Heart right ventricle (tissue), 16 donors: ENCODE results near the gene ACP7. TPM values are rescaled to one million over a fixed set of nuclear protein-coding genes. Genes with fewer than 3 reads are reported as not detected.
A peak's percentile ranks its signal among the peaks of the same experiment; 100 is the strongest.
"Not testable (repeated sequence)": the region's sequence is repeated elsewhere in the genome, so short reads cannot be mapped to it uniquely, and the experiment has no call there.

Experiments used
- ATAC-seq, 8 donors: fragments of 200-7000 bp; cut with Tn5 transposase; one replicate each; pipeline ENCODE4 v1.9.1; 2020; ENCODE audit warnings: mild to moderate bottlenecking in 8 of 8, moderate library complexity in 8 of 8, moderate number of reproducible peaks in 1 of 8
- DNase-seq, 2 donors: peaks; one replicate each; pipeline ENCODE4 v3.0.0-alpha.2; 2020
- H3K27ac ChIP-seq, 10 donors: fragments of 200-600 bp; sonication (generic) in 2 of 10; one replicate each; pipeline versions ENCODE4 v1.5.0 to v1.8.0; 2020 to 2022; ENCODE audit warnings: mild to moderate bottlenecking in 3 of 10
- H3K27me3 ChIP-seq, 7 donors: fragments of 200-600 bp; one replicate each; pipeline ENCODE4 v1.8.0; 2021 to 2022; ENCODE audit warnings: mild to moderate bottlenecking in 2 of 7
- H3K36me3 ChIP-seq, 9 donors: fragments of 200-600 bp; sonication (generic) in 1 of 9; one replicate each; pipeline versions ENCODE4 v1.5.0 to v1.8.0; 2020 to 2022; ENCODE audit warnings: mild to moderate bottlenecking in 2 of 9
- H3K4me1 ChIP-seq, 9 donors: fragments of 200-600 bp; sonication (generic) in 1 of 9; one replicate each; pipeline versions ENCODE4 v1.5.0 to v1.8.0; 2020 to 2022; ENCODE audit warnings: mild to moderate bottlenecking in 4 of 9
- H3K4me3 ChIP-seq, 10 donors: fragments of 200-600 bp; sonication (generic) in 2 of 10; one replicate each; pipeline versions ENCODE4 v1.5.0 to v1.8.0; 2020 to 2022; ENCODE audit warnings: mild to moderate bottlenecking in 7 of 10, moderate library complexity in 2 of 10
- H3K9me3 ChIP-seq, 11 donors: fragments of 200-600 bp in 10 of 11; sonication (generic) in 2 of 11; one replicate each; pipeline versions ENCODE4 v1.5.0 to v1.8.0; 2013 to 2022; ENCODE audit warnings: mild to moderate bottlenecking in 2 of 11, control low read depth in 1 of 11, moderate library complexity in 1 of 11
- WGBS, 2 donors: extraction: QIAGEN DNeasy Blood & Tissue Kit; methylation state at CpG; one replicate each; pipeline ENCODE4 v1.1.7; 2013; ENCODE audit warnings: inconsistent platforms in 1 of 2; 5-methylcytosine and 5-hydroxymethylcytosine counted together
- intact Hi-C, 10 donors: fragments of 100-400 bp; cut with DNase I; formaldehyde crosslinking; loops; one replicate each; pipeline versions ENCODE4 v1.11.1 to v1.14.2; 2022
- polyA plus RNA-seq, 2 donors: library from polyadenylated mRNA; stranded (reverse); fragments of 200-250 nt; gene quantifications; one replicate each; pipeline ENCODE4 v1.2.3, GENCODE V29; 2013
- total RNA-seq, 10 donors: library from RNA; stranded (reverse); fragmentation: NEBNext Ultra II Directional in 3 of 10; extraction: Animal tissue kit (Norgen Biotek cat#: 25700) in 3 of 10; gene quantifications; one replicate each; pipeline versions ENCODE4 v1.2.1 to v1.2.4, GENCODE V29; 2021 to 2023
- TF ChIP-seq, protein P1 (sequence below), 9 donors: fragments of 200-600 bp; sonication (generic) in 2 of 9; IDR thresholded peaks; one replicate each; pipeline versions ENCODE4 v1.5.0 to v1.8.0; 2021 to 2022; ENCODE audit warnings: antibody characterized with exemption in 9 of 9, mild to moderate bottlenecking in 5 of 9, moderate library complexity in 1 of 9
- donor health status: Arrhythmogenic right ventricular cardiomyopathy.
- donor health status: ischemic (EF 13 %, LVEDD 7.1; RV severe dilation, severe dysfunction).
- donor health status: healthy with polysubstance abuse.
- donor health status: DM: no; HTN: yes; CAD: no.
- donor health status: DM: no; HTN: no; CAD: no.
- donor health status: ischemic (EF 25% LVEDD 6.9; RV normal size, moderate dysfunction).
- donor health status: ischemic (EF 25% LVEDD 5.7; RV mildly dilated, moderate dysfunction).
- donor health status: healthy.
- donor health status: DM: yes; HTN: yes; CAD: no.
- donor health status: Ischemic cardiomyopathy.
- donor health status: ischemic (EF 35%, LVEDD 5.7; RV mildly dilated, moderate dysfunction).
- donor health status: nonischemic (EF 11% LVEDD 7.7; RV severe dilation, severe dysfunction).
- donor health status: DM: yes; HTN: yes; CAD: no.
- donor health status: PGD.
- donor health status: ischemic (EF 29% LVEDD 5.4; RV normal size, mild dysfunction).
- donor health status: nonischemic (EF 23%, LVEDD 6.1; RV moderate dilation, normal function).

Gene ACP7
- total and polyA plus RNA-seq, 12 donors, result not detected

DNA sequence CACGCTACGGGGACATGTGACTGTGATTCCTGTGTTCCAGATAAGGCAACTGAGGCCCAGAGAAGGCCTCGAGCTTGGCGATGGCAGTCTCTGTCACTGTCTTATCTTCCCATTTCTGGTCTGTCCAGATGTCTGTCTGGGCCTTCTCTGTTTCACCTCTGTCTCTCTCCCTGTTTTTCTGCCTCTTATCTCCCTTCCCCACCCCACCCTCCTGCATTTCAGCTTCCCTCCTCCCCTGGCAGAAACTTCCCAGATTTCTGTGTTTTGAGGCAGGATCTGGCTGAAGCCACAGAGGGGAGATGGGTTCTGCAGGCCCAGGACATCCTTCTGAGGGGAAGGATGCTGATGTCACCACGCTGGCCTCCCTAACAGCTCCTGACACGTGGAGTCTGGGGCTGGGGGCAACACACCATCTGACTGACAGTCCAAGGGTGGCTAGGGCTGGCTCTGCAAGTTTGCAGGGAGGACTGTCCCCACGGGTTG is 55.8 kb downstream of the ACP7 start:
- no peak for DNase-seq
- Histone ChIP-seq H3K9me3 (no peaks in the 10 kb centered on the region), H3K27ac (peak overlapping the region in 2 of 10 donors; percentile 1 to 35), H3K36me3 (no peaks in the 10 kb centered on the region), H3K4me3 (no peak overlapping the region), H3K27me3 (no peaks in the 10 kb centered on the region), H3K4me1 (peaks cover 13 to 44% (median 34%) of the 10 kb centered on the region in 9 donors)
- WGBS, 2 donors, result 23 to 33% methylated on average over 7 of the region's 7 CpGs
- TF ChIP-seq, protein P1, sequence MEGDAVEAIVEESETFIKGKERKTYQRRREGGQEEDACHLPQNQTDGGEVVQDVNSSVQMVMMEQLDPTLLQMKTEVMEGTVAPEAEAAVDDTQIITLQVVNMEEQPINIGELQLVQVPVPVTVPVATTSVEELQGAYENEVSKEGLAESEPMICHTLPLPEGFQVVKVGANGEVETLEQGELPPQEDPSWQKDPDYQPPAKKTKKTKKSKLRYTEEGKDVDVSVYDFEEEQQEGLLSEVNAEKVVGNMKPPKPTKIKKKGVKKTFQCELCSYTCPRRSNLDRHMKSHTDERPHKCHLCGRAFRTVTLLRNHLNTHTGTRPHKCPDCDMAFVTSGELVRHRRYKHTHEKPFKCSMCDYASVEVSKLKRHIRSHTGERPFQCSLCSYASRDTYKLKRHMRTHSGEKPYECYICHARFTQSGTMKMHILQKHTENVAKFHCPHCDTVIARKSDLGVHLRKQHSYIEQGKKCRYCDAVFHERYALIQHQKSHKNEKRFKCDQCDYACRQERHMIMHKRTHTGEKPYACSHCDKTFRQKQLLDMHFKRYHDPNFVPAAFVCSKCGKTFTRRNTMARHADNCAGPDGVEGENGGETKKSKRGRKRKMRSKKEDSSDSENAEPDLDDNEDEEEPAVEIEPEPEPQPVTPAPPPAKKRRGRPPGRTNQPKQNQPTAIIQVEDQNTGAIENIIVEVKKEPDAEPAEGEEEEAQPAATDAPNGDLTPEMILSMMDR (IDR thresholded peaks at IDR 0.05), result no peak
- ATAC-seq, result no peak
- intact Hi-C loops, result no loop called here

DNA sequence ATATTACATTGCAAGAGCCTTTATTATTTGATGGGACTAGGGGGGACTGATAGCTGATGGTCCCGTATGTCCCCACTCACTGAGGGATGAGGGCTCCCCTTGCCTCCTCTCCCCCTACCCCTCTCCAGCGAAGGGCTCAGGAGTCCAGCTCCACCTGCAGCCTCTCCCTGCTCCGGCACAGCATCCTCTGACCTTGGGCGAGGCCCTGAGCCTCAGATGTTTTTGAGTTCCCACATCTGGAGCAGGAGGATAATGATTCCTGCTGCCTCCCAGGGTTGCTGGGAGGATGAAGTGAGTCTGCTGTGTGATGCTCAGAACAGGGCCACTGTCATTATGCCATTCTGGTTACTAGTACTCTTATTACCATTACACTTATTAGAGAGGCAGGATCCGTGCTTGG is 56.4 kb downstream of the ACP7 start:
- ATAC-seq (no peak), DNase-seq (no peak)
- Histone ChIP-seq H3K4me3 (no peak overlapping the region), H3K27me3 (no peaks in the 10 kb centered on the region), H3K27ac (no peak overlapping the region), H3K4me1 (peaks cover 13 to 50% (median 40%) of the 10 kb centered on the region in 9 donors), H3K9me3 (no peaks in the 10 kb centered on the region), H3K36me3 (no peaks in the 10 kb centered on the region)
- 70 to 87% methylated on average over 5 of the region's 5 CpGs for WGBS, 2 donors
- intact Hi-C loops, result no loop called here
- TF ChIP-seq, protein P1 (IDR thresholded peaks at IDR 0.05), result no peak

DNA sequence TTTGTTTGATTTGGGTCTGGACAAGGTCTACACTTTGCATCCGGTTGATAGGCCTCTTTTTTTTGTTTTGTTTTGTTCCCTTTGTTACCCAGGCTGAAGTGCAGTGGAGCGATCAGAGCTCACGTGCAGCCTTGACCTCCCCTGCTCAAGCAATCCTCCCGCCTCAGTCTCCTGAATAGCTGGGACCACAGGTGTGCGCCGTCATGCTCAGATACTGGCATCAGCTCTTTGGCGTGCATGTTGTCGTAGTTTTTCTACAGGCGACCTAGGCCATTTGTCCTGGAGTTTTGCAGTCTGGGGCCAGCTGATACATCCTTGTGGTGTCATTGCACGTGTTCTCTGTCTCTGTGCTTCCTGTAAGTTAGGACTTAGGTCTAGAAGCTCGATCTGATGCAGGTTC is 57.8 kb downstream of the ACP7 start:
- Histone ChIP-seq H3K36me3 (no peaks in the 10 kb centered on the region), H3K27ac (no peak overlapping the region), H3K9me3 (no peaks in the 10 kb centered on the region), H3K27me3 (no peaks in the 10 kb centered on the region), H3K4me1 (peaks cover 13 to 49% (median 40%) of the 10 kb centered on the region in 9 donors), H3K4me3 (no peak overlapping the region)
- DNase-seq, result no peak
- no peak for ATAC-seq
- intact Hi-C loops, result no loop called here
- 81 to 83% methylated on average over 11 of the region's 11 CpGs for WGBS, 2 donors
- TF ChIP-seq, protein P1 (IDR thresholded peaks at IDR 0.05), result no peak

DNA sequence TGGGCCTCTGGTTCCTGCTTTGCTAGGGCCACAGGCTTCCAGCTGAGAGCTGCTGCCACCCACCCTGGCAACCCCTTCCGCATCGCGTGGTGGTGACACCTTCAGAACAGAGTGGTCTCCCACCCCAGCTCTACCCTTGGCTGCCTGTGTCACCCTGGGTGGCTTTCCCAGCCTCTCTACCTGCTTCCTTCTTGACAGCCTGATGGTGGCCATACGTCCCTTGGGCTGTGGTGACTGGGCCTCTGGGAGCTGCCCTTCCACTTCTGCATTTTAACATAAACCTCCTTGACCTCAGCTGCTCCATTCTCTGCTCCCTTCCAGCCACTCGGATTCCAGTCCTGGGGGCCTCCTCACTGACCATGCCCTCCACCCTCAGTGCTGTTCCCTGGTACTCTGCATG is 58.5 kb downstream of the ACP7 start:
- 90% methylated on average over 5 of the region's 5 CpGs for WGBS, 2 donors
- no peaks in the 10 kb centered on the region for H3K9me3 ChIP-seq
- TF ChIP-seq, protein P1 (IDR thresholded peaks at IDR 0.05), result no peak
- no peak overlapping the region for H3K4me3 ChIP-seq
- no peak for ATAC-seq
- no peak for DNase-seq
- no peak overlapping the region for H3K27ac ChIP-seq
- no peaks in the 10 kb centered on the region for H3K27me3 ChIP-seq
- no peaks in the 10 kb centered on the region for H3K36me3 ChIP-seq
- intact Hi-C loops, result no loop called here
- peaks cover 13 to 49% (median 40%) of the 10 kb centered on the region in 9 donors for H3K4me1 ChIP-seq

DNA sequence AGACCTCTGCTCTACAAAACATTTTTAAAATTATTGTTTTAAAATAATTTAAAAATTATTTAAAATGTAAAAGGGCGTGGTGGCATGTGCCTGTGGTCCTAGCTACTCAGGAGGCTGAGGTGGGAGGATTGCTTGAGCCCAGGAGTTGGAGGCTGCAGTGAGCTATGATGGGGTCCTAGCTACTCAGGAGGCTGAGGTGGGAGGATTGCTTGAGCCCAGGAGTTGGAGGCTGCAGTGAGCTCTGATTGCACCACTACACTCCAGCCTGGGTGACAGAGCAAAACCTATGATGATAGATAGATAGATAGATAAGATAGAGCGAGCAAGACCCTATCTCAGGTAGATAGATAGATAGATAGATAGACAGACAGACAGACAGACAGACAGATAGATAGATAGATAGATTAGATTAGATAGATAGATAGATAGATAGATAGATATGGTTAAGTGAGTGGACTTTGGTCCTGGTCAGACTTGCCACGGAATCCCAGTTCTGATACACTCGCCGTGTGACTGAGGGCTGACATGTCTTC is 59.7 kb downstream of the ACP7 start:
- Histone ChIP-seq H3K27ac (peak overlapping the region in 1 of 10 donors; percentile 76), H3K4me1 (peaks cover 13 to 44% (median 36%) of the 10 kb centered on the region in 9 donors)
- H3K4me3 ChIP-seq, H3K36me3 ChIP-seq, H3K9me3 ChIP-seq, intact Hi-C loops, ATAC-seq, H3K27me3 ChIP-seq, DNase-seq: not testable (repeated sequence)
- WGBS, 2 donors, result 80 to 85% methylated on average over 5 of the region's 5 CpGs
